LNCaP clone FGC (cell line): ENCODE measurements around the gene FAM222A.
A peak's percentile ranks its signal among the peaks of the same experiment; 100 is the strongest.

Source experiments
- DNase-seq: peaks from one replicate; pipeline ENCODE4 v3.0.0-alpha.2; 2011; ENCODE audit warnings: low read depth
- H3K4me3 ChIP-seq: 2 replicates; pipeline ENCODE4 v1.5.1; 2011; ENCODE audit warnings: mild to moderate bottlenecking, low read depth, low read length, control low read depth
- CTCF ChIP-seq: IDR thresholded peaks from 2 replicates; pipeline ENCODE4 v1.5.1; 2012; ENCODE audit warnings: mild to moderate bottlenecking; ENCODE audit not compliant: control insufficient read depth, insufficient read depth; ENCODE audit errors: extremely low read depth

FAM222A gene

GRCh38 chr12:109709401-109709991 is 4.1 kb upstream of the FAM222A start:
- H3K4me3 ChIP-seq: no peak overlapping the region
- no peak for TF ChIP-seq CTCF
- no peak for DNase-seq

- no peak overlapping the region for H3K4me3 ChIP-seq
- no peak for TF ChIP-seq CTCF
- no peak for DNase-seq
These were observed 3.3 kb upstream of the FAM222A start for GRCh38 chr12:109710205-109710746.

GRCh38 chr12:109710747-109711595 is 2.7 kb upstream of the FAM222A start:
- DNase-seq: no peak
- H3K4me3 ChIP-seq: no peak overlapping the region
- TF ChIP-seq CTCF: no peak

DNA sequence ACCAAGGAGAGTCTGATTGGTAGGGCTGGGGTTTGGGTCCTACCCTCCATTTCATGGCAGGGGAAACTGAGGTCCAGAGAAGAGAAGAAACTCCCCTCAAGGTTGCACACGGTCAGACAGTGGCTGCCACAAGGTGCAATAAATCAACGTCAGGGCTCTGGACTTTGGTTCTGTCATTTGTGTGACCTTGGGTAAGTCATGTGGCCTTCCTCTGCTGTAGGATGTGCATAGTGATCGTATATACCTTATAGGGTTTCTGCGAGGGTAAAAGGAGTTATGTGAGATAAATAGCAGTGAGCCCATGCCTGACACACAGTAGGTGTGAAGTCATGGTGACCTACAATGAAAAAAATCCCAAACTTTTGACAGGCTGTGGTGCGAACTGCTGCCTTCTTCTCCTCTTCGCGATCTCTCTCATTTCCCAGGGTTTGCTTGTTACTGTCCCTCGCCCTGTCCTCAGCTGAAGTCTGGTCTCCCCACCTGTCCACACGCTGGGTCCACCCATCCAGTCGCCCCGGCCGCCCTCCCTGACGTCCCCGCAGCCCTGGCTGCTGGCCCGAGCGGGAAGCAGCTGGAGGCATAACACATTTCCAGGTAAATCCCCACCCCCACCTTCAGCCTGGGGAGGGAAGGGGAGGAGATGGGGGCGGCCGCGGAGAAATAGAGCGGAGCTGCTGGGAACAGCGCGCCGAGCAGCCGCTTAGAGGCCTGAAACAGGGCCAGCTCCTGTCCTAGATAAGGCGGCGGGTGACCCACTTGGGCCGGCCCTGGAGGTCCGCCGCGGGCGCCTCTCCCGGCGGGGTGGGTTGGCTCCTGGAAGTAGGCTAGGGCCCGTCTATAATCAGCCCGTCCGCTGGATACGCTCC is 1.8 kb upstream of the FAM222A start:
- DNase-seq: no peak
- no peak overlapping the region for H3K4me3 ChIP-seq
- TF ChIP-seq CTCF: no peak

GRCh38 chr12:109714141-109714912 is 702 bp downstream of the FAM222A start:
- H3K4me3 ChIP-seq: peak overlapping the region; percentile 50
- no peak for DNase-seq
- TF ChIP-seq CTCF: peak; percentile 42; the same call in 1 of the 2 replicates

DNA sequence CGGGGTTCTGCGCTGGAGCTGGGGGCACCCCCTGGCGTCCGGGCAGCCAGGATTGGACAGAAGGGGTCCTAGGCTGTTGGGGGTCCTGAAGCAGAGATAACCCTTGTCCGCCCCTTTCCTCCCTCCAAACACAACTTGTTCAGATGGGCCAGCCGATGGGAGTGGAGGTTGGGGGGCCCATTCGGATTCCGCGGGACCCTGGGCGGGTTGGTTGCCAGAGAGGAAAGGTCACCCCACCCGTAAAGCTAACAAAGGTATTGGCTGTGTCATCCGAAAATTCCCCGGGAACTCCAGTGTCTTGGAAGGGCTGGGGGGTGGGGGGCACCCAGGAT is 1.3 kb downstream of the FAM222A start:
- no peak for TF ChIP-seq CTCF
- H3K4me3 ChIP-seq: peak overlapping the region; percentile 50
- DNase-seq: no peak
